Measurements from ENCODE around the gene TUT7.

DNA sequence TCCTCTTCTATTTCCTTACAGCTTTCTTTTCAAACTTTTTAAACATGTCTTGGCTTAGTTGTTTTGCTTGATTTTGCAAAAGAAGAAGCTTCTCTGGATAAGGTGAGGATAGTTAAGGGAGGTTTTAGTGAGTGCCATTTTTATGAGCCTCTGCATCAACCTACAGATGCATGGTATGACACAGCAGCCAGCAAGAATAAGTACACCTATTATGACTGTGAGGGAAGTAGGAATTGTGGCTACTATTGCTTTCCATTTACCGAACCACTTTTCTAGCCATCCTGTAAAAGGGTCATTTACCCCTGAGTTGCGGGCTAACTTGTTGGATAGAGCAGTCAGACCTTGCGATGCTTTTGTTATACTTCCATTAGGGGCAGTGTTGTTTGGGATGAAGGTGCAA, 7.0 kb upstream of the TUT7 start:
- no peak for TF ChIP-seq POLR2A (IDR thresholded peaks at IDR 0.05; ENCODE audit: low read depth, low read length)
- TF ChIP-seq, protein P1, sequence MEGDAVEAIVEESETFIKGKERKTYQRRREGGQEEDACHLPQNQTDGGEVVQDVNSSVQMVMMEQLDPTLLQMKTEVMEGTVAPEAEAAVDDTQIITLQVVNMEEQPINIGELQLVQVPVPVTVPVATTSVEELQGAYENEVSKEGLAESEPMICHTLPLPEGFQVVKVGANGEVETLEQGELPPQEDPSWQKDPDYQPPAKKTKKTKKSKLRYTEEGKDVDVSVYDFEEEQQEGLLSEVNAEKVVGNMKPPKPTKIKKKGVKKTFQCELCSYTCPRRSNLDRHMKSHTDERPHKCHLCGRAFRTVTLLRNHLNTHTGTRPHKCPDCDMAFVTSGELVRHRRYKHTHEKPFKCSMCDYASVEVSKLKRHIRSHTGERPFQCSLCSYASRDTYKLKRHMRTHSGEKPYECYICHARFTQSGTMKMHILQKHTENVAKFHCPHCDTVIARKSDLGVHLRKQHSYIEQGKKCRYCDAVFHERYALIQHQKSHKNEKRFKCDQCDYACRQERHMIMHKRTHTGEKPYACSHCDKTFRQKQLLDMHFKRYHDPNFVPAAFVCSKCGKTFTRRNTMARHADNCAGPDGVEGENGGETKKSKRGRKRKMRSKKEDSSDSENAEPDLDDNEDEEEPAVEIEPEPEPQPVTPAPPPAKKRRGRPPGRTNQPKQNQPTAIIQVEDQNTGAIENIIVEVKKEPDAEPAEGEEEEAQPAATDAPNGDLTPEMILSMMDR (conservative IDR thresholded peaks at IDR 0.05; ENCODE audit: low read depth, low read length) = no peak
